HPDE6-E6E7 (cell line): ENCODE measurements around the gene CDK11B.
"Not testable (repeated sequence)": the region's sequence is repeated elsewhere in the genome, so short reads cannot be mapped to it uniquely, and the experiment has no call there.

Experiments used
- DNase-seq: peaks from one replicate; pipeline ENCODE4 v3.0.0; 2011; ENCODE audit warnings: missing footprints; ENCODE audit errors: extremely low spot score

Gene CDK11B

GRCh38 chr1:1599030-1599934, 59.5 kb downstream of the CDK11B start:
- no peak for DNase-seq

- DNase-seq = no peak
Measured at GRCh38 chr1:1598720-1599029, 60.1 kb downstream of the CDK11B start.

- DNase-seq = no peak
Measured at GRCh38 chr1:1598051-1598719, 60.6 kb downstream of the CDK11B start.

- peak; percentile 56 for DNase-seq
Measured at GRCh38 chr1:1597275-1597930, 61.4 kb downstream of the CDK11B start.

GRCh38 chr1:1596493-1597274, 62.1 kb downstream of the CDK11B start:
- DNase-seq = no peak

GRCh38 chr1:1595341-1595740, 63.5 kb downstream of the CDK11B start:
- not testable (repeated sequence) for DNase-seq

GRCh38 chr1:1594602-1595260, 64.1 kb downstream of the CDK11B start:
- DNase-seq = no peak

- no peak for DNase-seq
Measured at GRCh38 chr1:1593834-1594601, 64.8 kb downstream of the CDK11B start.

- DNase-seq = no peak
Measured at GRCh38 chr1:1591452-1591851, 67.4 kb downstream of the CDK11B start.
